ENCODE measurements around the gene STX11. TPM values are rescaled to one million over a fixed set of nuclear protein-coding genes. Genes with fewer than 3 reads are reported as not detected.

Gene STX11
- total RNA-seq, 4 donors from 2014 or later = 0.62 to 11.0 (median 6.4) TPM

- Histone ChIP-seq H3K36me3 (no peaks in the 10 kb centered on the region), H3K4me1 (no peaks in the 10 kb centered on the region), H3K4me3 (no peak overlapping the region), H3K27me3 (no peaks in the 10 kb centered on the region), H3K27ac (no peak overlapping the region), H3K9me3 (no peaks in the 10 kb centered on the region)
- no peak for ATAC-seq
- TF ChIP-seq EP300 (IDR thresholded peaks at IDR 0.05) = no peak
- WGBS, 2 donors (ENCODE audit: low coverage in 1 of 2) = 8 to 67% methylated on average over 2 to 3 of the region's 3 CpGs
Observed at GRCh38 chr6:144195671-144196270, 45.5 kb downstream of the STX11 start.

GRCh38 chr6:144197919-144198318 lies 47.6 kb downstream of the STX11 start:
- Histone ChIP-seq H3K4me1 (no peaks in the 10 kb centered on the region), H3K27me3 (no peaks in the 10 kb centered on the region), H3K4me3 (no peak overlapping the region), H3K9me3 (peaks cover 0 to 14% (median 0%) of the 10 kb centered on the region in 3 donors), H3K36me3 (no peaks in the 10 kb centered on the region), H3K27ac (no peak overlapping the region)
- no peak for ATAC-seq
- WGBS, 2 donors (ENCODE audit: low coverage in 1 of 2) = 68% methylated on average over 3 of the region's 3 CpGs; no CpG with 5 or more reads in 1 of the 2 donors
- no peak for TF ChIP-seq POLR2AphosphoS5 (IDR thresholded peaks at IDR 0.05)
- no peak for TF ChIP-seq POLR2A (IDR thresholded peaks at IDR 0.05)
- TF ChIP-seq EP300 (IDR thresholded peaks at IDR 0.05) = no peak
- TF ChIP-seq CTCF (IDR thresholded peaks at IDR 0.05) = no peak

GRCh38 chr6:144202879-144203468 lies 52.7 kb downstream of the STX11 start:
- Histone ChIP-seq H3K27ac (no peak overlapping the region), H3K36me3 (no peaks in the 10 kb centered on the region), H3K4me1 (no peaks in the 10 kb centered on the region), H3K9me3 (peaks cover 0 to 35% (median 0%) of the 10 kb centered on the region in 3 donors), H3K27me3 (no peaks in the 10 kb centered on the region), H3K4me3 (no peak overlapping the region)
- TF ChIP-seq POLR2AphosphoS5 (IDR thresholded peaks at IDR 0.05) (no peak), CTCF (IDR thresholded peaks at IDR 0.05) (no peak), EP300 (IDR thresholded peaks at IDR 0.05) (no peak), POLR2A (IDR thresholded peaks at IDR 0.05) (no peak)
- WGBS, 2 donors (ENCODE audit: low coverage in 1 of 2) = 63 to 88% methylated on average over 2 to 3 of the region's 3 CpGs
- ATAC-seq = no peak

GRCh38 chr6:144211160-144211559 lies 60.8 kb downstream of the STX11 start:
- TF ChIP-seq POLR2A (IDR thresholded peaks at IDR 0.05) (no peak), CTCF (IDR thresholded peaks at IDR 0.05) (no peak), EP300 (IDR thresholded peaks at IDR 0.05) (no peak), POLR2AphosphoS5 (IDR thresholded peaks at IDR 0.05) (no peak)
- Histone ChIP-seq H3K36me3 (no peaks in the 10 kb centered on the region), H3K4me1 (peaks cover 0 to 11% (median 8%) of the 10 kb centered on the region in 3 donors), H3K27me3 (peaks cover 3% of the 10 kb centered on the region), H3K9me3 (no peaks in the 10 kb centered on the region), H3K27ac (no peak overlapping the region), H3K4me3 (no peak overlapping the region)
- no peak for ATAC-seq
- 80 to 93% methylated on average over 7 of the region's 7 CpGs for WGBS, 2 donors (ENCODE audit: low coverage in 1 of 2)

- Histone ChIP-seq H3K27me3 (peaks cover 3% of the 10 kb centered on the region), H3K4me3 (no peak overlapping the region), H3K9me3 (no peaks in the 10 kb centered on the region), H3K4me1 (peaks cover 0 to 22% (median 8%) of the 10 kb centered on the region in 3 donors), H3K27ac (no peak overlapping the region), H3K36me3 (no peaks in the 10 kb centered on the region)
- ATAC-seq = no peak
- no peak for TF ChIP-seq EP300 (IDR thresholded peaks at IDR 0.05)
- no peak for TF ChIP-seq POLR2A (IDR thresholded peaks at IDR 0.05)
- TF ChIP-seq POLR2AphosphoS5 (IDR thresholded peaks at IDR 0.05) = no peak
- TF ChIP-seq CTCF (IDR thresholded peaks at IDR 0.05) = no peak
- WGBS, 2 donors (ENCODE audit: low coverage in 1 of 2) = 85 to 90% methylated on average over 5 of the region's 5 CpGs
Observed at GRCh38 chr6:144213315-144213714, 63.0 kb downstream of the STX11 start.

All from gastroesophageal sphincter (tissue), 4 donors.